ENCODE measurements around the gene TMEM190.

TMEM190 gene

GRCh38 chr19:55353803-55354697 is 22.6 kb upstream of the TMEM190 start (continued):
- no peak for TF ChIP-seq ZNF654 (tag by site-specific recombination; IDR thresholded peaks at IDR 0.05; ENCODE audit: low read depth)
- TF ChIP-seq ZNF658 (tag by site-specific recombination; IDR thresholded peaks at IDR 0.05): no peak
- 0 out of 2 replicates have a peak, but pooled peaks have one; percentile 56 for TF ChIP-seq KLF16 (tag by site-specific recombination; IDR thresholded peaks at IDR 0.05)
- no peak for TF ChIP-seq ZNF510 (tag by site-specific recombination; IDR thresholded peaks at IDR 0.05; ENCODE audit: insufficient replicate concordance)
- TF ChIP-seq, protein P1, sequence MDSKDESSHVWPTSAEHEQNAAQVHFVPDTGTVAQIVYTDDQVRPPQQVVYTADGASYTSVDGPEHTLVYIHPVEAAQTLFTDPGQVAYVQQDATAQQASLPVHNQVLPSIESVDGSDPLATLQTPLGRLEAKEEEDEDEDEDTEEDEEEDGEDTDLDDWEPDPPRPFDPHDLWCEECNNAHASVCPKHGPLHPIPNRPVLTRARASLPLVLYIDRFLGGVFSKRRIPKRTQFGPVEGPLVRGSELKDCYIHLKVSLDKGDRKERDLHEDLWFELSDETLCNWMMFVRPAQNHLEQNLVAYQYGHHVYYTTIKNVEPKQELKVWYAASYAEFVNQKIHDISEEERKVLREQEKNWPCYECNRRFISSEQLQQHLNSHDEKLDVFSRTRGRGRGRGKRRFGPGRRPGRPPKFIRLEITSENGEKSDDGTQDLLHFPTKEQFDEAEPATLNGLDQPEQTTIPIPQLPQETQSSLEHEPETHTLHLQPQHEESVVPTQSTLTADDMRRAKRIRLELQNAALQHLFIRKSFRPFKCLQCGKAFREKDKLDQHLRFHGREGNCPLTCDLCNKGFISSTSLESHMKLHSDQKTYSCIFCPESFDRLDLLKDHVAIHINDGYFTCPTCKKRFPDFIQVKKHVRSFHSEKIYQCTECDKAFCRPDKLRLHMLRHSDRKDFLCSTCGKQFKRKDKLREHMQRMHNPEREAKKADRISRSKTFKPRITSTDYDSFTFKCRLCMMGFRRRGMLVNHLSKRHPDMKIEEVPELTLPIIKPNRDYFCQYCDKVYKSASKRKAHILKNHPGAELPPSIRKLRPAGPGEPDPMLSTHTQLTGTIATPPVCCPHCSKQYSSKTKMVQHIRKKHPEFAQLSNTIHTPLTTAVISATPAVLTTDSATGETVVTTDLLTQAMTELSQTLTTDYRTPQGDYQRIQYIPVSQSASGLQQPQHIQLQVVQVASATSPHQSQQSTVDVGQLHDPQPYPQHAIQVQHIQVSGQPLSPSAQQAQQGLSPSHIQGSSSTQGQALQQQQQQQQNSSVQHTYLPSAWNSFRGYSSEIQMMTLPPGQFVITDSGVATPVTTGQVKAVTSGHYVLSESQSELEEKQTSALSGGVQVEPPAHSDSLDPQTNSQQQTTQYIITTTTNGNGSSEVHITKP (tag by site-specific recombination; IDR thresholded peaks at IDR 0.05): peak; percentile 80
- no peak for TF ChIP-seq ZNF121 (tag by site-specific recombination; IDR thresholded peaks at IDR 0.05)
- no peak for TF ChIP-seq ZNF792 (tag by site-specific recombination; IDR thresholded peaks at IDR 0.05)
- TF ChIP-seq ZSCAN16 (tag by site-specific recombination; IDR thresholded peaks at IDR 0.05): no peak
- TF ChIP-seq SP2 (tag by site-specific recombination; IDR thresholded peaks at IDR 0.05): peak; percentile 91
- TF ChIP-seq ZNF747 (tag by site-specific recombination; IDR thresholded peaks at IDR 0.05): no peak
- no peak for TF ChIP-seq ZNF639 (tag by site-specific recombination; IDR thresholded peaks at IDR 0.05)
- no peak for TF ChIP-seq ZNF660 (tag by site-specific recombination; IDR thresholded peaks at IDR 0.05)
- TF ChIP-seq ZNF169 (tag by site-specific recombination; IDR thresholded peaks at IDR 0.05): no peak
- TF ChIP-seq BCL11A (tag by site-specific recombination; IDR thresholded peaks at IDR 0.05; ENCODE audit: low read depth): no peak
- TF ChIP-seq ZNF324 (tag by site-specific recombination; IDR thresholded peaks at IDR 0.05): no peak
- TF ChIP-seq ZFHX2 (tag by site-specific recombination; conservative IDR thresholded peaks at IDR 0.05): no peak; the same call in 1 of the 2 replicates
- TF ChIP-seq, protein P2, sequence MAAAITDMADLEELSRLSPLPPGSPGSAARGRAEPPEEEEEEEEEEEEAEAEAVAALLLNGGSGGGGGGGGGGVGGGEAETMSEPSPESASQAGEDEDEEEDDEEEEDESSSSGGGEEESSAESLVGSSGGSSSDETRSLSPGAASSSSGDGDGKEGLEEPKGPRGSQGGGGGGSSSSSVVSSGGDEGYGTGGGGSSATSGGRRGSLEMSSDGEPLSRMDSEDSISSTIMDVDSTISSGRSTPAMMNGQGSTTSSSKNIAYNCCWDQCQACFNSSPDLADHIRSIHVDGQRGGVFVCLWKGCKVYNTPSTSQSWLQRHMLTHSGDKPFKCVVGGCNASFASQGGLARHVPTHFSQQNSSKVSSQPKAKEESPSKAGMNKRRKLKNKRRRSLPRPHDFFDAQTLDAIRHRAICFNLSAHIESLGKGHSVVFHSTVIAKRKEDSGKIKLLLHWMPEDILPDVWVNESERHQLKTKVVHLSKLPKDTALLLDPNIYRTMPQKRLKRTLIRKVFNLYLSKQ (tag by site-specific recombination; IDR thresholded peaks at IDR 0.05; ENCODE audit: borderline replicate concordance): no peak
- no peak for TF ChIP-seq ZNF404 (tag by site-specific recombination; IDR thresholded peaks at IDR 0.05)
- TF ChIP-seq ZNF776 (tag by site-specific recombination; IDR thresholded peaks at IDR 0.05; ENCODE audit: borderline replicate concordance): no peak
- TF ChIP-seq ZNF26 (tag by site-specific recombination; IDR thresholded peaks at IDR 0.05): no peak
- TF ChIP-seq ZNF416 (tag by site-specific recombination; IDR thresholded peaks at IDR 0.05): no peak
- no peak for TF ChIP-seq HOXA7 (CRISPR knock-in tag; IDR thresholded peaks at IDR 0.05; ENCODE audit: borderline replicate concordance)
- no peak for TF ChIP-seq ZNF174 (tag by site-specific recombination; IDR thresholded peaks at IDR 0.05)
- TF ChIP-seq ZFP3 (tag by site-specific recombination; IDR thresholded peaks at IDR 0.05; ENCODE audit: low read depth): no peak
- TF ChIP-seq ZNF768 (tag by site-specific recombination; IDR thresholded peaks at IDR 0.05): no peak
- TF ChIP-seq KLF8 (tag by site-specific recombination; IDR thresholded peaks at IDR 0.05): peak; percentile 88
- peak; percentile 90 for TF ChIP-seq KLF9 (tag by site-specific recombination; IDR thresholded peaks at IDR 0.05; ENCODE audit: low read depth)
- TF ChIP-seq ZBTB7A (tag by site-specific recombination; IDR thresholded peaks at IDR 0.05; ENCODE audit: low read depth): no peak
- no peak for TF ChIP-seq ZNF157 (tag by site-specific recombination; IDR thresholded peaks at IDR 0.05)
- TF ChIP-seq SP3 (tag by site-specific recombination; IDR thresholded peaks at IDR 0.05): peak; percentile 94
- peak; percentile 47; the same call in 1 of the 2 replicates for TF ChIP-seq ZBTB17 (tag by site-specific recombination; IDR thresholded peaks at IDR 0.05)
- peak; percentile 67; the same call in 1 of the 2 replicates for TF ChIP-seq ZNF777 (tag by site-specific recombination; IDR thresholded peaks at IDR 0.05; ENCODE audit: borderline replicate concordance)
- no peak for TF ChIP-seq ZNF24 (tag by site-specific recombination; IDR thresholded peaks at IDR 0.05)

All from HEK293 (cell line).